ENCODE data around the gene ZNF432. TPM values are rescaled to one million over a fixed set of nuclear protein-coding genes. Genes with fewer than 3 reads are reported as not detected.

ZNF432 gene
- total and polyA plus RNA-seq, 10 of the 15 experiments (the other 5 are each of a cell fraction or from before 2014, with no cell fraction given): 1.7 to 7.2 (median 4.3) TPM

- TF ChIP-seq SUPT20H (IDR thresholded peaks at IDR 0.05; ENCODE audit: borderline replicate concordance, control insufficient read depth, low read depth, low read length) (no peak), MEF2B (IDR thresholded peaks at IDR 0.05; ENCODE audit: partially characterized antibody, poor library complexity, severe bottlenecking) (no peak), MAX (IDR thresholded peaks at IDR 0.05; ENCODE audit: low read depth, low read length) (no peak), HCFC1 (IDR thresholded peaks at IDR 0.05; ENCODE audit: low read length) (peak; percentile 94), CUX1 (IDR thresholded peaks at IDR 0.05; ENCODE audit: insufficient replicate concordance, low read depth, low read length) (no peak), NKRF (conservative IDR thresholded peaks at IDR 0.05) (peak; percentile 51; the same call in 1 of the 2 replicates), NRF1 (conservative IDR thresholded peaks at IDR 0.05; ENCODE audit: low read depth, low read length) (no peak), ATF3 (IDR thresholded peaks at IDR 0.05; ENCODE audit: borderline replicate concordance, extremely low read depth, low read depth, low read length) (peak; percentile 45; the same call in 1 of the 2 replicates), SMARCA5 (IDR thresholded peaks at IDR 0.05) (no peak), CHD2 (IDR thresholded peaks at IDR 0.05; ENCODE audit: borderline replicate concordance, low read depth, low read length) (peak; percentile 65), SIX5 (IDR thresholded peaks at IDR 0.05; ENCODE audit: low read depth, low read length, severe bottlenecking) (peak; percentile 89), PKNOX1 (IDR thresholded peaks at IDR 0.05) (no peak), FOXK2 (IDR thresholded peaks at IDR 0.05) (peak; percentile 81), CBX5 (IDR thresholded peaks at IDR 0.05; ENCODE audit: low read depth) (peak; percentile 83; the same call in 1 of the 2 replicates), PBX3 (IDR thresholded peaks at IDR 0.05; ENCODE audit: insufficient replicate concordance, low read depth, low read length) (peak; percentile 29), TARDBP (IDR thresholded peaks at IDR 0.05; ENCODE audit: borderline replicate concordance) (0 out of 2 replicates have a peak, but pooled peaks have one; percentile 54), RAD51 (IDR thresholded peaks at IDR 0.05) (no peak)
Observed at GRCh38 chr19:51986309-51987291, 62.0 kb downstream of the ZNF432 start, which contains the start of gene ZNF350 (continued).
